ENCODE results near the gene MYBBP1A. TPM values are rescaled to one million over a fixed set of nuclear protein-coding genes. Genes with fewer than 3 reads are reported as not detected.

MYBBP1A gene
- polyA plus RNA-seq, 2 of the 4 experiments (the other 2 are of a cell fraction): 42.9 to 95.1 TPM

DNA sequence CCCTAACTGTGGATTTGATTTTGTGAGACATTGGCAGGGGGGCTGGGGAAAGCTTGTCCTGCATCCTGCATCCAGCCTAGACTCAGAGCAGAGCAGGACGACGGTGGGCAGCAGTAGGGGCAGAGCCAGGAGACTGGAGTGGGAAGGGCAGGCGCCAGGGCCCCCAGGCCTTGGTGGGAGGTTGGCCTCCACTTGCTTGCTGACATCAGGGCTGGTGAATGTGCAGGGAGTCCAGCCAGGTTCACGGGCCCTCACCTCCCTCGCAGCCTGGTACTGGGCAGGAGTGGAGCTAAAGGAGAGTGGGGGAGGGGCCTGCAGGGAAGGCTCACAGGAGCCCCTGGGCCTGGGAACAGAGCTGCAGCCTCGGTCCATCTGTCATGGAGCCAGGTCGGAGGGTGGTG is 26.9 kb upstream of the MYBBP1A start:
- Histone ChIP-seq H3K4me3 (no peak overlapping the region), H3K27ac (no peak overlapping the region), H3K9me3 (no peaks in the 10 kb centered on the region), H3K4me2 (no peak overlapping the region), H3K4me1 (peaks cover 7% of the 10 kb centered on the region; the same call in 2 of the 3 replicates)
- no peak for FAIRE-seq
- POLR2A ChIA-PET: interaction anchor here (0.6 kb wide), 1 partner anchor 15 kb away, joined by 4 read pairs; no protein-coding TSS in a partner anchor
- ATAC-seq: no peak
- TF ChIP-seq CBX2 (IDR thresholded peaks at IDR 0.05; ENCODE audit: borderline replicate concordance, low read depth): no peak
- TF ChIP-seq CHD2 (IDR thresholded peaks at IDR 0.05; ENCODE audit: low read length, partially characterized antibody): no peak
- no peak for TF ChIP-seq KDM5A (IDR thresholded peaks at IDR 0.05)
- no peak for TF ChIP-seq CBX8 (IDR thresholded peaks at IDR 0.05)
- no peak for TF ChIP-seq SREBF2 (IDR thresholded peaks at IDR 0.05)
- TF ChIP-seq NPAS2 (CRISPR knock-in tag; IDR thresholded peaks at IDR 0.05; ENCODE audit: borderline replicate concordance): no peak
- no peak for TF ChIP-seq TP53 (CRISPR knock-in tag; IDR thresholded peaks at IDR 0.05)
- TF ChIP-seq NFE2L2 (conservative IDR thresholded peaks at IDR 0.05; ENCODE audit: low read length): no peak
- TF ChIP-seq EHF (CRISPR knock-in tag; IDR thresholded peaks at IDR 0.05): no peak
- no peak for TF ChIP-seq RARB (CRISPR knock-in tag; IDR thresholded peaks at IDR 0.05)
- TF ChIP-seq MAFK (IDR thresholded peaks at IDR 0.05; ENCODE audit: partially characterized antibody): no peak
- no peak for TF ChIP-seq POLR2A (IDR thresholded peaks at IDR 0.05; ENCODE audit: low read length)
- TF ChIP-seq RNF2 (IDR thresholded peaks at IDR 0.05; ENCODE audit: borderline replicate concordance, low read depth): no peak
- TF ChIP-seq TFCP2L1 (CRISPR knock-in tag; IDR thresholded peaks at IDR 0.05): no peak
- no peak for TF ChIP-seq BHLHE40 (IDR thresholded peaks at IDR 0.05; ENCODE audit: low read depth, low read length)
- TF ChIP-seq CTCF (IDR thresholded peaks at IDR 0.05): no peak
- TF ChIP-seq HES2 (IDR thresholded peaks at IDR 0.05): no peak
- TF ChIP-seq CHD4 (IDR thresholded peaks at IDR 0.05; ENCODE audit: borderline replicate concordance): no peak
- CTCF ChIA-PET: interaction anchor here (1.5 to 4.1 kb wide), 2 partner anchors 14 to 43 kb away, joined by 4 to 69 read pairs; no protein-coding TSS in a partner anchor
- WGBS (ENCODE audit: missing lambda C conversion rate): 39% methylated on average over 7 of the region's 7 CpGs
- DNase-seq (ENCODE audit: low read depth in 1 of 2, low spot score in 1 of 2): no peak

GRCh38 chr17:4580291-4580690 is 25.1 kb upstream of the MYBBP1A start:
- CTCF ChIA-PET: interaction anchor here (0.7 to 4.1 kb wide), 7 partner anchors 12 to 322 kb away, joined by 3 to 69 read pairs (median 4); partner anchors contain the start of gene CHRNE
- Histone ChIP-seq H3K4me1 (peaks cover 7% of the 10 kb centered on the region; the same call in 2 of the 3 replicates), H3K27ac (no peak overlapping the region), H3K4me2 (no peak overlapping the region), H3K9me3 (no peaks in the 10 kb centered on the region), H3K4me3 (no peak overlapping the region)
- DNase-seq (ENCODE audit: low read depth in 1 of 2, low spot score in 1 of 2): no peak
- TF ChIP-seq ZSCAN20 (CRISPR knock-in tag; IDR thresholded peaks at IDR 0.05) (no peak), FOSL2 (IDR thresholded peaks at IDR 0.05) (no peak), FOSL2 (CRISPR knock-in tag; IDR thresholded peaks at IDR 0.05) (no peak), CEBPB (IDR thresholded peaks at IDR 0.05) (no peak)
- FAIRE-seq: no peak
- POLR2A ChIA-PET: no interaction called here
- WGBS (ENCODE audit: missing lambda C conversion rate): 46% methylated on average over 7 of the region's 7 CpGs
- no peak for ATAC-seq

GRCh38 chr17:4579678-4580077 is 24.5 kb upstream of the MYBBP1A start:
- ATAC-seq (no peak), FAIRE-seq (no peak), DNase-seq (ENCODE audit: low read depth in 1 of 2, low spot score in 1 of 2) (no peak)
- ChIA-PET POLR2A (no interaction called here), CTCF (interaction anchor here (0.7 to 4.1 kb wide), 6 partner anchors 12 to 323 kb away, joined by 3 to 69 read pairs (median 4); partner anchors contain the start of gene CHRNE)
- Histone ChIP-seq H3K27ac (no peak overlapping the region), H3K4me3 (no peak overlapping the region), H3K4me2 (no peak overlapping the region), H3K9me3 (no peaks in the 10 kb centered on the region), H3K4me1 (peaks cover 3% of the 10 kb centered on the region; the same call in 2 of the 3 replicates)
- WGBS (ENCODE audit: missing lambda C conversion rate): 73% methylated on average over 11 of the region's 11 CpGs
- TF ChIP-seq, protein P1, sequence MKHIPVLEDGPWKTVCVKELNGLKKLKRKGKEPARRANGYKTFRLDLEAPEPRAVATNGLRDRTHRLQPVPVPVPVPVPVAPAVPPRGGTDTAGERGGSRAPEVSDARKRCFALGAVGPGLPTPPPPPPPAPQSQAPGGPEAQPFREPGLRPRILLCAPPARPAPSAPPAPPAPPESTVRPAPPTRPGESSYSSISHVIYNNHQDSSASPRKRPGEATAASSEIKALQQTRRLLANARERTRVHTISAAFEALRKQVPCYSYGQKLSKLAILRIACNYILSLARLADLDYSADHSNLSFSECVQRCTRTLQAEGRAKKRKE (CRISPR knock-in tag; IDR thresholded peaks at IDR 0.05; ENCODE audit: low read depth): no peak
- TF ChIP-seq TFCP2L1 (CRISPR knock-in tag; IDR thresholded peaks at IDR 0.05) (no peak), NFE2L2 (conservative IDR thresholded peaks at IDR 0.05; ENCODE audit: low read length) (no peak), FOSB (CRISPR knock-in tag; IDR thresholded peaks at IDR 0.05) (no peak), EHMT2 (IDR thresholded peaks at IDR 0.05; ENCODE audit: low read depth) (no peak), POLR2AphosphoS2 (conservative IDR thresholded peaks at IDR 0.05; ENCODE audit: low read length) (no peak), GATA3 (IDR thresholded peaks at IDR 0.05; ENCODE audit: borderline replicate concordance) (no peak), HDAC2 (IDR thresholded peaks at IDR 0.05) (no peak), JUNB (IDR thresholded peaks at IDR 0.05) (no peak), ZSCAN20 (CRISPR knock-in tag; IDR thresholded peaks at IDR 0.05) (no peak), SREBF2 (IDR thresholded peaks at IDR 0.05) (no peak), CHD2 (IDR thresholded peaks at IDR 0.05; ENCODE audit: low read length, partially characterized antibody) (no peak), EP300 (IDR thresholded peaks at IDR 0.05) (no peak), HOXA7 (CRISPR knock-in tag; IDR thresholded peaks at IDR 0.05) (no peak), ESRRA (IDR thresholded peaks at IDR 0.05; ENCODE audit: borderline replicate concordance, low read length) (no peak)
- TF ChIP-seq, protein P2, sequence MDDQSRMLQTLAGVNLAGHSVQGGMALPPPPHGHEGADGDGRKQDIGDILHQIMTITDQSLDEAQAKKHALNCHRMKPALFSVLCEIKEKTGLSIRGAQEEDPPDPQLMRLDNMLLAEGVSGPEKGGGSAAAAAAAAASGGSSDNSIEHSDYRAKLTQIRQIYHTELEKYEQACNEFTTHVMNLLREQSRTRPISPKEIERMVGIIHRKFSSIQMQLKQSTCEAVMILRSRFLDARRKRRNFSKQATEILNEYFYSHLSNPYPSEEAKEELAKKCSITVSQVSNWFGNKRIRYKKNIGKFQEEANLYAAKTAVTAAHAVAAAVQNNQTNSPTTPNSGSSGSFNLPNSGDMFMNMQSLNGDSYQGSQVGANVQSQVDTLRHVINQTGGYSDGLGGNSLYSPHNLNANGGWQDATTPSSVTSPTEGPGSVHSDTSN (IDR thresholded peaks at IDR 0.05): no peak
- TF ChIP-seq, protein P3, sequence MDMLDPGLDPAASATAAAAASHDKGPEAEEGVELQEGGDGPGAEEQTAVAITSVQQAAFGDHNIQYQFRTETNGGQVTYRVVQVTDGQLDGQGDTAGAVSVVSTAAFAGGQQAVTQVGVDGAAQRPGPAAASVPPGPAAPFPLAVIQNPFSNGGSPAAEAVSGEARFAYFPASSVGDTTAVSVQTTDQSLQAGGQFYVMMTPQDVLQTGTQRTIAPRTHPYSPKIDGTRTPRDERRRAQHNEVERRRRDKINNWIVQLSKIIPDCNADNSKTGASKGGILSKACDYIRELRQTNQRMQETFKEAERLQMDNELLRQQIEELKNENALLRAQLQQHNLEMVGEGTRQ (IDR thresholded peaks at IDR 0.05): no peak
